Pons (tissue), 1 donor: ENCODE measurements around the gene PLEKHD1.

ENCODE experiments used
- DNase-seq: peaks from one replicate; pipeline ENCODE4 v3.0.0-alpha.2; 2016; ENCODE audit warnings: low spot score

The PLEKHD1 gene

GRCh38 chr14:69518289-69519101 is 34.0 kb downstream of the PLEKHD1 start:
- DNase-seq = no peak

- DNase-seq = no peak
Observed at GRCh38 chr14:69519204-69520100, 34.9 kb downstream of the PLEKHD1 start.

- DNase-seq = no peak
Observed at GRCh38 chr14:69522026-69522425, 37.5 kb downstream of the PLEKHD1 start.

GRCh38 chr14:69525896-69526295 is 41.4 kb downstream of the PLEKHD1 start:
- no peak for DNase-seq

- DNase-seq = no peak
Observed at GRCh38 chr14:69527635-69528034, 43.1 kb downstream of the PLEKHD1 start.

- no peak for DNase-seq
Observed at GRCh38 chr14:69528143-69528542, 43.6 kb downstream of the PLEKHD1 start.

GRCh38 chr14:69528930-69529329 is 44.4 kb downstream of the PLEKHD1 start:
- DNase-seq = no peak

GRCh38 chr14:69529563-69529962 is 45.0 kb downstream of the PLEKHD1 start:
- DNase-seq = no peak

GRCh38 chr14:69530095-69530494 is 45.6 kb downstream of the PLEKHD1 start:
- DNase-seq = no peak

GRCh38 chr14:69531135-69531534 is 46.6 kb downstream of the PLEKHD1 start:
- no peak for DNase-seq

- no peak for DNase-seq
Observed at GRCh38 chr14:69532561-69533340, 48.2 kb downstream of the PLEKHD1 start.

- peak; percentile 50 for DNase-seq
Observed at GRCh38 chr14:69535230-69535848, 50.8 kb downstream of the PLEKHD1 start.

GRCh38 chr14:69536971-69537370 is 52.4 kb downstream of the PLEKHD1 start:
- no peak for DNase-seq

GRCh38 chr14:69537900-69538299 is 53.4 kb downstream of the PLEKHD1 start:
- no peak for DNase-seq

GRCh38 chr14:69538766-69539165 is 54.2 kb downstream of the PLEKHD1 start:
- no peak for DNase-seq

- DNase-seq = no peak
Observed at GRCh38 chr14:69539631-69540410, 55.3 kb downstream of the PLEKHD1 start.

- no peak for DNase-seq
Observed at GRCh38 chr14:69540654-69541335, 56.3 kb downstream of the PLEKHD1 start.

GRCh38 chr14:69542311-69542710 is 57.8 kb downstream of the PLEKHD1 start:
- no peak for DNase-seq

- DNase-seq = no peak
Observed at GRCh38 chr14:69543341-69544115, 59.0 kb downstream of the PLEKHD1 start.
